HAP-1 (cell line): ENCODE data around the gene AKR1C8.

Source experiments
- DNase-seq, 2 experiments: peaks; one replicate each; pipeline ENCODE4 v3.0.0-alpha.2; 2016 to 2020; ENCODE audit warnings: low spot score in 2 of 2
- H3K27me3 ChIP-seq: fragments of 250-450 bp; sonication (Bioruptor Pico); 2 replicates; pipeline ENCODE4 v1.5.1; 2020; ENCODE audit warnings: low read depth, mild to moderate bottlenecking, moderate library complexity
- H3K36me3 ChIP-seq: fragments of 250-450 bp; sonication (Bioruptor Pico); replicated peaks from 2 replicates; pipeline ENCODE4 v1.5.1; 2020; ENCODE audit warnings: mild to moderate bottlenecking
- H3K4me1 ChIP-seq: fragments of 250-450 bp; sonication (Bioruptor Pico); 2 replicates; pipeline ENCODE4 v1.5.1; 2020; ENCODE audit warnings: mild to moderate bottlenecking
- H3K4me3 ChIP-seq: fragments of 250-450 bp; sonication (Bioruptor Pico); 2 replicates; pipeline ENCODE4 v1.5.1; 2020; ENCODE audit warnings: mild to moderate bottlenecking, moderate library complexity
- H3K9me3 ChIP-seq: fragments of 250-450 bp; sonication (Bioruptor Pico); 2 replicates; pipeline ENCODE4 v1.5.1; 2020; ENCODE audit warnings: mild to moderate bottlenecking, moderate library complexity
- in situ Hi-C: fragments of 300-500 bp; cut with MboI; formaldehyde crosslinking; loops from 3 replicates; pipeline ENCODE4 v1.14.3; 2020; ENCODE audit warnings: low sequenced_read_pairs, inconsistent platforms, mixed read lengths

AKR1C8 gene

DNA sequence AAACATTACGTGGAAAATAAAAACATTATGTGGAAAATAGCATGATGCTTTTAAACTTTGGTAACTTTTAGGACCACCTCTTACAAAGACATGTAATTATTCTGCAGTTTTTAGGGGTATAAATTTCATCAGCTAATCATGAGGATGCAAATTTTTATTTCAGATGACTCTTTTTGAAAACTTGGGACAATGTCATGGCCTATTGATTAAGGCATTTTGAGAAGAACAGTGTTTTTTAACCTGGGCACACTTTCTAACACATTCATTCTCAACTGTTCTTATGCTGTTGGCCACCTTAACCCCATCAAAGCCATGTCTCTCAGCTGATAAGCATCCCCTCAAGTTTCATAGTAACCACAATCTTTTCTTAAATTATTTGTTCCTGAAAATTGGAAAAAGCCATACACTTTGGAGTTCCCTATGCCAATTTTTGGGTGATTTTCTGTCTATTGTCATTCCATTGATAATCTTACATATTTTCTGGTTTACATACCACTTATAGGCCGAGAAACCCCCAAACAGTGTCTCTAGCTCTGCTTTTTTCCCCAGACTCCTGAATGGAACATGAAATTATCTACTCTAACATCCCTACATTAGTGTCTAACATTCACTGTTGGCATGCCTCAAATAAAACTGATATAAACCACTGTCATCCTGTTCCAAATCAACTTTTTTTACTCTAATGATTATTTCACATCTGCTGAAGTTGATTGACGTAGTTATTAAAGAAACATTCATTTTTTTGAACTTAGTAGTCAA lies 76.1 kb downstream of the AKR1C8 start:
- DNase-seq: no peak
- Histone ChIP-seq H3K4me3 (no peak overlapping the region), H3K9me3 (no peaks in the 10 kb centered on the region; the same call in 1 of the 2 replicates), H3K4me1 (no peaks in the 10 kb centered on the region), H3K27me3 (no peaks in the 10 kb centered on the region), H3K36me3 (no peaks in the 10 kb centered on the region)
- in situ Hi-C loops: no loop called here

DNA sequence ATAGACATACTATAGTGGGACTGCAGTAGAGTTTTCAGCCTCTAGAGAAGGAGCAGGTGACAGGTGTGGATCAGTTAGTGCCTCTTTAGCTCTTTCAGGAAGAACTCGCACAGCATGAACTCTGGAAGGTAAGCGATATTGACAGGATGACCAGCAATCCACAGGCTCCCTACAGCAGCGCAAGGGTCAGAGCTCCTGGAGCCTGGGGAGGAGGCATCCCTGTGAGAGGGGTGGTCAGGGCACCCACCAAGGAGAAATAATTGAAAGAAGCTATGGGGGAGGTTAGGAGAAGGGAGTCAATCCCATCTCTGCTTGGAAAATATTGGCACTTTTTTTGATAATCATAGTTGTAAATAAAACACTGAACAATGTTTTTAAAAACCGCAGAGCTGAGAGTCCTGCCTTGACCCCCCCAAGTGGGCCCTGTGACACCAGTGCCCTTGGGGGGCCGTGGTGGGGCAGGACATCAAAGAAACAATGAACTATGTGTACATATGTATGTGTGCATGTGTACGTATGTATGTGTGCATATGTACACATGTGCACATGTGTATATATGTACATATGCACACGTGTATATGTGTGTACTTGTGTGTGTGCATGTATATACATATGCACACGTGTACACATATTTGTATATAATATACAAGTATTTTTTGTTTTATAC lies 77.0 kb downstream of the AKR1C8 start:
- in situ Hi-C loops: no loop called here
- Histone ChIP-seq H3K9me3 (no peaks in the 10 kb centered on the region; the same call in 1 of the 2 replicates), H3K4me1 (no peaks in the 10 kb centered on the region), H3K4me3 (no peak overlapping the region), H3K36me3 (no peaks in the 10 kb centered on the region), H3K27me3 (no peaks in the 10 kb centered on the region)
- no peak for DNase-seq

DNA sequence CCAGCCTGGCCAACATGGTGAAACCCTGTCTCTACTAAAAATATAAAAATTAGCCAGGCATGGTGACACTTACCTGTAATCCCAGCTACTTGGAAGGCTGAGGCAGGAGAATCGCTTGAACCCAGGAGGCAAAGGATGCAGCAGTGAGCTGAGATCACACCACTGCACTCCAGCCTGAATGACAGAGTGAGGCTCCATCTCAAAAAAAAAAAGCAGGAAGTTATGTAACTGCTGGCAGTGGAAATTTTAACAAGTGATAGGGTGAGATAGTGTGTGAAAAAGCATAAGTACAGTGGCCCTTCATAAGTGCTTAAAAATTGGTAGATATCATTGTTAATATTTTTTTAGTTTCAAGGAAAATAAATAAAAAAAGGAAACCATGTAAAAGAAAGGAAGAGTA lies 78.4 kb downstream of the AKR1C8 start:
- no peaks in the 10 kb centered on the region for H3K27me3 ChIP-seq
- no peaks in the 10 kb centered on the region for H3K4me1 ChIP-seq
- no peaks in the 10 kb centered on the region; the same call in 1 of the 2 replicates for H3K9me3 ChIP-seq
- no peak overlapping the region for H3K4me3 ChIP-seq
- DNase-seq: no peak
- in situ Hi-C loops: no loop called here
- H3K36me3 ChIP-seq: no peaks in the 10 kb centered on the region

DNA sequence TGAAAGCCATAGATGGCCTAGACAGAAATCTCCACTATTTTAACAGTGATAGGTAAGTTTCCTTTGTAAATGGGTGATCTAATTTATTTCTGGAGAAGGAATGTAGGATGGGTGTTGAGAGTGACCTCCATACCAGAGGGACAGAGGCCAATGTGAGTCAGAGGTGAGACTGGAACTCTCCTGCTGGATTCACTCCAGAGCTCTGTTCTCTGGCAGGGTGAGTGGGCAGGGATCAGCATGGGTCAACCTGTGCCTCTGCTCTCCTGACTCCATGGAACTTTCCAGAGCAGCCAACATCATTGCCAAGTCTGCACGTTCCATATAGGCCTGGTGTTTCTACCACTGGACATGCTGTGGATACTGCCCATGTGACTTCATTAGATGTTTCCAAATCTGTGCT lies 79.3 kb downstream of the AKR1C8 start:
- in situ Hi-C loops: no loop called here

More for the DNA sequence above, 79.3 kb downstream of the AKR1C8 start:
- Histone ChIP-seq H3K27me3 (no peaks in the 10 kb centered on the region), H3K9me3 (no peaks in the 10 kb centered on the region; the same call in 1 of the 2 replicates), H3K36me3 (no peaks in the 10 kb centered on the region), H3K4me1 (no peaks in the 10 kb centered on the region), H3K4me3 (no peak overlapping the region)
- no peak for DNase-seq
